Stimulated activated effector memory CD8-positive, alpha-beta T cell treated with anti-CD3 and anti-CD28 coated beads, Interleukin-12 subunit alpha, Interleukin-12 subunit beta, amount 100 ng/mL, for 72 hours (primary cell): ENCODE data around the gene UBA1.
A peak's percentile ranks its signal among the peaks of the same experiment; 100 is the strongest.

Experiments used
- ATAC-seq: fragments of 150-1000 bp; cut with Tn5 transposase; 2 replicates; pipeline ENCODE4 v1.10.0; 2021
- DNase-seq, 2 donors: peaks; one replicate each; pipeline ENCODE4 v3.0.0; 2021 to 2022; ENCODE audit warnings: low spot score in 2 of 2
- H3K27ac Mint-ChIP-seq: one replicate; pipeline ENCODE4 v1.8.0; 2022; ENCODE audit warnings: mild to moderate bottlenecking, mixed read lengths
- H3K36me3 Mint-ChIP-seq: one replicate; pipeline ENCODE4 v1.8.0; 2022; ENCODE audit warnings: mild to moderate bottlenecking, mixed read lengths
- H3K4me1 Mint-ChIP-seq: one replicate; pipeline ENCODE4 v1.8.0; 2022; ENCODE audit warnings: mixed read lengths
- H3K4me3 Mint-ChIP-seq: one replicate; pipeline ENCODE4 v1.8.0; 2022; ENCODE audit warnings: mild to moderate bottlenecking, mixed read lengths
- H3K9me3 Mint-ChIP-seq: one replicate; pipeline ENCODE4 v1.8.0; 2022; ENCODE audit warnings: mixed read lengths

Gene UBA1

GRCh38 chrX:47210661-47211425, 17.2 kb downstream of the UBA1 start:
- Mint-ChIP-seq H3K27ac (peak overlapping the region; percentile 75), H3K4me3 (no peak overlapping the region), H3K36me3 (peaks cover 96% of the 10 kb centered on the region), H3K4me1 (peaks cover 14% of the 10 kb centered on the region), H3K9me3 (no peaks in the 10 kb centered on the region)
- ATAC-seq (no peak), DNase-seq (no peak)

- Mint-ChIP-seq H3K4me1 (peaks cover 31% of the 10 kb centered on the region), H3K4me3 (no peak overlapping the region), H3K9me3 (no peaks in the 10 kb centered on the region), H3K36me3 (peaks cover 92% of the 10 kb centered on the region), H3K27ac (peak overlapping the region; percentile 75)
- no peak for ATAC-seq
- no peak for DNase-seq
Observed at GRCh38 chrX:47212381-47213293, 19.0 kb downstream of the UBA1 start.

GRCh38 chrX:47214435-47215077, 20.9 kb downstream of the UBA1 start:
- Mint-ChIP-seq H3K4me3 (no peak overlapping the region), H3K9me3 (no peaks in the 10 kb centered on the region), H3K36me3 (peaks cover 90% of the 10 kb centered on the region), H3K4me1 (peaks cover 37% of the 10 kb centered on the region), H3K27ac (peak overlapping the region; percentile 15)
- DNase-seq (no peak), ATAC-seq (no peak)

- Mint-ChIP-seq H3K36me3 (peaks cover 90% of the 10 kb centered on the region), H3K4me3 (no peak overlapping the region), H3K4me1 (peaks cover 46% of the 10 kb centered on the region), H3K27ac (peak overlapping the region; percentile 10), H3K9me3 (no peaks in the 10 kb centered on the region)
- DNase-seq (no peak), ATAC-seq (no peak)
Observed at GRCh38 chrX:47215291-47215900, 21.8 kb downstream of the UBA1 start.

- ATAC-seq: no peak
- Mint-ChIP-seq H3K36me3 (peaks cover 90% of the 10 kb centered on the region), H3K9me3 (no peaks in the 10 kb centered on the region), H3K27ac (peak overlapping the region; percentile 100), H3K4me3 (peak overlapping the region; percentile 89), H3K4me1 (peaks cover 50% of the 10 kb centered on the region)
- no peak for DNase-seq
Observed at GRCh38 chrX:47216393-47216925, 22.8 kb downstream of the UBA1 start.

GRCh38 chrX:47217121-47217851, 23.7 kb downstream of the UBA1 start:
- peak overlapping the region; percentile 100 for H3K27ac Mint-ChIP-seq
- H3K4me3 Mint-ChIP-seq: peak overlapping the region; percentile 89
- H3K4me1 Mint-ChIP-seq: peaks cover 42% of the 10 kb centered on the region
- DNase-seq: no peak
- ATAC-seq: peak; percentile 48
- H3K9me3 Mint-ChIP-seq: no peaks in the 10 kb centered on the region
- peaks cover 90% of the 10 kb centered on the region for H3K36me3 Mint-ChIP-seq

- H3K4me1 Mint-ChIP-seq: peaks cover 42% of the 10 kb centered on the region
- peaks cover 90% of the 10 kb centered on the region for H3K36me3 Mint-ChIP-seq
- DNase-seq: peak; percentile 77 to 91
- no peaks in the 10 kb centered on the region for H3K9me3 Mint-ChIP-seq
- H3K27ac Mint-ChIP-seq: peak overlapping the region; percentile 100
- ATAC-seq: peak; percentile 89
- H3K4me3 Mint-ChIP-seq: peak overlapping the region; percentile 89
Observed at GRCh38 chrX:47217852-47218279, 24.2 kb downstream of the UBA1 start.

- Mint-ChIP-seq H3K27ac (peak within 1 kb of the TSS; percentile 100), H3K9me3 (no peaks in the 10 kb centered on the region), H3K4me1 (peaks cover 42% of the 10 kb centered on the region), H3K4me3 (peak within 1 kb of the TSS; percentile 89), H3K36me3 (peaks cover 90% of the 10 kb centered on the region)
- DNase-seq: peak; percentile 57 to 86
- ATAC-seq: peak; percentile 65
Observed at GRCh38 chrX:47218280-47218919, 24.8 kb downstream of the UBA1 start, which contains the start of gene CDK16. Gene CDK16 (plus strand): TSS chrX:47218681. CDS start chrX:47223558, 4,877 bp downstream.

GRCh38 chrX:47218920-47219815, 25.5 kb downstream of the UBA1 start:
- Mint-ChIP-seq H3K4me1 (peaks cover 42% of the 10 kb centered on the region), H3K27ac (peak overlapping the region; percentile 100), H3K9me3 (no peaks in the 10 kb centered on the region), H3K4me3 (peak overlapping the region; percentile 89), H3K36me3 (peaks cover 90% of the 10 kb centered on the region)
- peak; percentile 32 to 56 for DNase-seq
- no peak for ATAC-seq

- Mint-ChIP-seq H3K36me3 (peaks cover 98% of the 10 kb centered on the region), H3K4me1 (peaks cover 31% of the 10 kb centered on the region), H3K9me3 (no peaks in the 10 kb centered on the region), H3K27ac (peak overlapping the region; percentile 37), H3K4me3 (no peak overlapping the region)
- DNase-seq (no peak), ATAC-seq (no peak)
Observed at GRCh38 chrX:47221756-47222155, 28.1 kb downstream of the UBA1 start.

- H3K27ac Mint-ChIP-seq: no peak overlapping the region
Observed at GRCh38 chrX:47222751-47223350, 29.2 kb downstream of the UBA1 start.

GRCh38 chrX:47223476-47224250, 30.0 kb downstream of the UBA1 start:
- H3K36me3 Mint-ChIP-seq: peaks cover 99% of the 10 kb centered on the region
- H3K4me3 Mint-ChIP-seq: no peak overlapping the region
- H3K9me3 Mint-ChIP-seq: no peaks in the 10 kb centered on the region
- ATAC-seq: no peak
- H3K4me1 Mint-ChIP-seq: peaks cover 22% of the 10 kb centered on the region
- no peak overlapping the region for H3K27ac Mint-ChIP-seq
- DNase-seq: no peak

More at GRCh38 chrX:47222751-47223350, 29.2 kb downstream of the UBA1 start:
- no peaks in the 10 kb centered on the region for H3K9me3 Mint-ChIP-seq
- peaks cover 98% of the 10 kb centered on the region for H3K36me3 Mint-ChIP-seq
- peaks cover 22% of the 10 kb centered on the region for H3K4me1 Mint-ChIP-seq
- ATAC-seq (no peak), DNase-seq (no peak)
- no peak overlapping the region for H3K4me3 Mint-ChIP-seq
